SKM-1 (cell line): ENCODE results near the gene MACROD1.

Source experiments
- DNase-seq: peaks from one replicate; lab custom pipeline; 2025; ENCODE audit not compliant: unreplicated experiment; lab: John Stamatoyannopoulos, UW

MACROD1 gene

DNA sequence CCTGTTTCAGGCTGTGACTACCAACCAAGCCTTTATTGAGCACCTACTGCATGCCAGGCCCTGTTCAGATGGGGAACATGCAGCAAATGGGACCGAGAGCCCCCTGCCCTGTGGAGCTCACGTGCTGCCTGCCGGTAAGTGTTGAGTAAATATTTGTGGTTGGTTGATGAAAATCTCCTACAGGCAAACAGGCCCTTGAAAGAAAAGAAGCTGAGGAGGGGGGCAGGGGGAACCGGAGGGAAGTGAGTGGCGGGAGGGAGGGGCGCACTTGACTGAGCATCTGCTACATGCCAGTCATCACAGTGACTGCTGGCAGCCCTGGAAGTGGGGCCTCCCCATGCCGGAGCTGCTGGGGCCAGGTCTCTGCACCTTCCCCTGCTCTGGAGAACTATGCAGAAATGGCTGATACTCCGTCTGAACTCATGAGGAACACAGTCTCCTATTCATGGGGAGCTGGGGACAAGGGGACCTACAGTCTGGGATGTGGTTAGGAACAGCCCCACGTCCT lies 34.2 kb downstream of the MACROD1 start:
- DNase-seq, result no peak

DNA sequence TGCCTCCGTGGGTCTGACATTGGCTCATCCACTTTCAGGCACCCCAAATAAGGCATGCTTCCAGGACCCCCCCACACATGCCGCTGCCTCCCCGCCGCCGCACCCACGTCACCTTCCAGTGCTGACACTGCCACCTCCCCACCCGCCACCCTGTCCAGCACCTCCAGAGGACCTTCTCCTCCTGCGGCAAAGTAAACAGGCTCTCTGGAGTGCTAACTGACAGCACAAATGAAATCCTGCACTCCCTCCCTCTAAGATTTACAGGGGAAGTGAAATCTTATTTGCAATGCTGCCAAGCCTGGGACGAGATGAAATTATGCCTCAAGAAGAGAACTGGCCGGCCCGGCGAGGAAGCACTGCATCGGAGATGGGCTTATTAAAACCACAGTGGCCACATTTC lies 35.3 kb downstream of the MACROD1 start:
- DNase-seq, result no peak

DNA sequence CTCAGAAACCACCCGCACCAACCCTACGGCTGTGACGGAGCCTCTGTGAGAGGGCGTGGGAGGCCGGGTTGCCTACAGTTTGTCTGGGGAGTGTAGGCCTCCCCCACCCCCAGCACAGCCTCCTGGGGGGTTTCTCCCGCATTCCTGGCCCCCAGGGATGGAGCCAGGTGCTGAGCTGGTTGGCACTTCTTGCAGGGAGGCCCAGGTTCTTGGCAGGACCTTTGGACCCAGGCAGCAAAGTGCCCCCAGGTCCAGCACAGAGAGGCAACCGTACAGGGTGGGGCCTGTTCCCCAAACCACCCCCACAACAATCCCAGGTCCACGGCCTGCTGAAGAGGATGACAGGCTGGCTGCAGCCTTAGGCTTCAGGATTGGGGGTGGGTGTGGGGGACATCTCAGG lies 36.5 kb downstream of the MACROD1 start:
- DNase-seq, result no peak

DNA sequence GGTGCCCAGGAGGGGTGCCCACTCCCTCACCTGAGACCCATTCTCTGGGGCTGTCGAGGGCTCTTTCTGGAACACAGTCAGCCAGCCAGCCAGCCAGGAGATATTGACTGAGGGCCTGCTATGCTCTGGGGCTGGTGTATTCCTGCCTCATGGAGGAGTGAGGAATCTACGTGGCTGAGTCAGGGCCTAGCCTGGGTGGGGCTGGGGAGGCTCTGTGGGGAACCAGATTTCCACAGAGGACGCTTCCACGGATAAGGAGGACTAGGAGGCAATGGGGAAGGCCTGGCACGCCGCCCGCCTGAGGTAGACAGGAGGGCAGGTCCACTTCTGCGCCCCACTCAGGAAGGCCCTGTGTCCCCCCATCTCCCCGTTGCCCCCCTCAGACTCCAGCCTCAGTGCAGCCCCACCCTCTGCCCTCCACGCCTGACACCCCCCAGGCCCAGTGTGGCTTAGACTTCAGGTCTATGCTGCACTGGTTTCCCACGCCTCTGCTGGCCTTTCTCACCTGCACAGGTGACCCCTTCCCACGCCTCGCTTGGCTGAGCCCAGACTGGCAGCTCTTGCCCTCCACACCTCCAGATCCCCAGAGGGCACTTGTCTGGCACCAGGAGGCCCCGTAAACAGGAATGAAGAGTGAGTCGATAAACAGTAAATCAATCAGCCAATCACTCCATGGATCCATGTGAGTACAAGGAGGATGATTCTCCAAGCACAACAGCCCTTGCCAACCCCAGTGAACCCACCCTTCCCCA lies 37.5 kb downstream of the MACROD1 start:
- no peak for DNase-seq

DNA sequence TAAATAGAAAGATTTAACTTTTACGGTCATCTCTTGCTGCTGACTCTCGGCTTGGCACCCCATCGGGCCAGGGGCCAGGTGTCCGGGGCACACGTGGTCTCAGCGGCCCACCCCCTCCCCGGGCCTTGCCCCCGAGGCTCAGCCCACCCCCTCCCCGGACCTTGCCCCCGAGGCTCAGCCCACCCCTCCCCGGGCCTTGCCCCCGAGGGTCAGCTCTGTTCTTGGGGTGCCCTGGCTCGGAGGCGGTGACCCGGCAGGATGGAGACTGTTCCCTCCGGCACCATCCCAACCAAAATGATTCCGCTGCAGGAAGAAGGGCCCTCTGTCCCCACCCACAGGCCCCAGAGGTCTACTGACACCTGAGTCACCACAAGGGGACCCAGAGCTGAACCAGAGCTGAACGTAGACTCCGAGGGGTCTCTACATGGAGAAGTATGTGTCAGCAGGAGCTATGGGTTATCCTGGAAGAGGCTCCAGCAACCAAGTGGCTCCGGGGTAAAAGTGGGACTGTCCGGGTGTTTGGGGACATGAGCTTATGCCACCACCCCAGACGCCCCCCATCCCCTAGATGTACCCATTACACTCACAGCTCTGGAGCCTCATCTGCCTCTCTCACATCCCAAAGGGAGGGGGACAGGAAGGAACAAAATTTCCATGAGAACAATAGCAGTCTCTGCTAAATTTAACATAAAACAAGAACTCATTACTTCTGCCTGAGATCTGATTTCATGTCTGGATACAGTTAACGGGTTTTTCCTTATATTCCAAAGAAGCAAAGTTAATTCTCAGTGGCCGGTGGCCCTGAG lies 38.4 kb downstream of the MACROD1 start:
- DNase-seq, result no peak

DNA sequence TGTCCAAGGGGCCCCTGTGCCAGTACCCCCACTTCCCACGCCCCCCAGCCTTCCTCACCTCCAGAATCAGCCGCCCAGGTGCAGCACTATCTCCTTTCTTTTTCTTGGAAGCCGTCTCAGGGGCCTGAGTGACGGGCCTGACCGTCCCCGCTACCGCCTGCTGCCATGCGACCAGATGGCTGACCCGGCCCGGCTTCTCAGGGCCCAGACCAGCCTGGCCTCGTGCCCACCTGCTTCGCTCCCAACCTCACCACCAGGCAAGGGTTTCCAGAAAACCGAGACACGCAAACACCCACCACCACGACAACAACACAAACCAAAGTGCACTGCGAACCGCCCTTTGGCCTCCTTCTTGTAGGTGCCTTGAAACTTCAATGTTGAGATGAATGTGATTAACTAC lies 39.1 kb downstream of the MACROD1 start:
- DNase-seq, result no peak

DNA sequence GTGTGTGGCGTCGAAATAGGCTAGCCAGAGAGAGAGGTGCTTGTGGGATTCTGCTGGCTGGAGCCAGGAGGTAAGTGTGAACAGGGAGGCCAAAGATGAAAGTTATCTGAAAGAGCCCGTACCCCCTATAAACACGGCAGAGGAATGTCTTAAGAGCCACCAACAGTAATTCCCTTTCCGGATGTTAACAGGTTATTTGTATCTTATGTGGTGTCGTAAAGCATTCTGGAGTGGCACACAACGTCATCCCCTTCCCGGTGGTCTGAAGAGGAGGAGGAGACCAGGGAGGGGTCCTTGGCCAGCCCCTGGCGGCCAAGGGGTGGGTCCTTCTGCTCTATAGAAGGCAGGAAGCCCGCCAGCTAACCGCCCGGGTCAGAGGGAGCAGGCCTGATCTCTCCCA lies 39.5 kb downstream of the MACROD1 start:
- no peak for DNase-seq

DNA sequence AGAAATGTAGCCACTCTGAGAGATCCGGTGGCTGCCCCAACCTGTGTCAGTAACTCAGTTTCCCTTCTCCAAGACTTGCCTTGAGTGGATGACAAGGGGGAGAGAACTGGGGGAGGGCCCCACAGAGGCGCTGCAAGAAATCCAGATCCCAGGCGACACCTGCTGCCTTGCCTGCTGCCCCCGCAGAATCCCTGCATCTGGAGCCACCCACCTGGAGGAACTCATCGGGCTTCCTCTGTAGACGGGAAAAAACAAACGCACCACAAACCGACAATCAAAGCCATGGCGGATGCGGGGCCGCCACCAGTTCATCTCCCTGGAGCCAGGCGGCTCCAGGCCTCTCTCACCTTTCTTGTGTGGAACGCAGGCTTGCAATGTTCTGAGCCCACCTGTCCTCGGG lies 40.2 kb downstream of the MACROD1 start:
- no peak for DNase-seq

DNA sequence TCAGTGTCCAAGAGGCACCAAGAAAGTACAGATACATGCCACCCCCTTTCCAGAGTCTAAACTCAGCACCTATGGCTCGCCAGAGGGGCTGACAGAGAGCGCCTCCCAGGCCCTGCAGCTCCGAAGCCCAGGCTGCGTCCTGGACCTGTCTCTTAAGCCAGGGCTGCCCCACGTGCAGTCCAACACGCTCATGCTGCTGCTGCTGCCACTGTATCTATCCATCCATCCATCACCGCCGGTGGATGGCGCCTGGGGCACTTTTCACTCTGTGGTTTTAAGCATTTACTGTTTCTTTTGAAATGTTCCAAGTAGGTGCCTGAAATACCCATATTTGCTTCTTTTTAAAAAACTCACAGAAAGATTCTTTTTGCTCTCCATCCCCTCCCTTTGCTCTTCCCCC lies 41.8 kb downstream of the MACROD1 start:
- no peak for DNase-seq

DNA sequence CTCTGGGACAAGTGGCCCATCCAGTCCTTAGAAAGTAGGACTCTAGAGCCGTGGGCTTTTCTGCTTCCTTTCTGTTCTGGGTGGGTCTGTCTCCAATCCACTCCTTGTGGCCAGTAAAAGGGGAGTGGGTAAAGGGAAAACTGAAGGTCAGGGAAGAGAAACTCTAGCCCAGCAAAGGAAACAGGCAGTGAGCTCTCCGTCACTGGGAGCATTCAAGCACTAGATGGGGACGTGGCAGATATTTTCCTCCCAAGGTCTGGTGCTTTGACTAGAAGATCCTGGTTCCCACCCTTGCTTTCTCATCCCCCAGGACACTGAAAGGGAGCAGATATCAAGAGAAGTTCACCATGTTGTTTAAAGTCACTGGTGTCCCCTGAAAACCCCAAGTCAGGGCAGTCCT lies 42.2 kb downstream of the MACROD1 start:
- no peak for DNase-seq

DNA sequence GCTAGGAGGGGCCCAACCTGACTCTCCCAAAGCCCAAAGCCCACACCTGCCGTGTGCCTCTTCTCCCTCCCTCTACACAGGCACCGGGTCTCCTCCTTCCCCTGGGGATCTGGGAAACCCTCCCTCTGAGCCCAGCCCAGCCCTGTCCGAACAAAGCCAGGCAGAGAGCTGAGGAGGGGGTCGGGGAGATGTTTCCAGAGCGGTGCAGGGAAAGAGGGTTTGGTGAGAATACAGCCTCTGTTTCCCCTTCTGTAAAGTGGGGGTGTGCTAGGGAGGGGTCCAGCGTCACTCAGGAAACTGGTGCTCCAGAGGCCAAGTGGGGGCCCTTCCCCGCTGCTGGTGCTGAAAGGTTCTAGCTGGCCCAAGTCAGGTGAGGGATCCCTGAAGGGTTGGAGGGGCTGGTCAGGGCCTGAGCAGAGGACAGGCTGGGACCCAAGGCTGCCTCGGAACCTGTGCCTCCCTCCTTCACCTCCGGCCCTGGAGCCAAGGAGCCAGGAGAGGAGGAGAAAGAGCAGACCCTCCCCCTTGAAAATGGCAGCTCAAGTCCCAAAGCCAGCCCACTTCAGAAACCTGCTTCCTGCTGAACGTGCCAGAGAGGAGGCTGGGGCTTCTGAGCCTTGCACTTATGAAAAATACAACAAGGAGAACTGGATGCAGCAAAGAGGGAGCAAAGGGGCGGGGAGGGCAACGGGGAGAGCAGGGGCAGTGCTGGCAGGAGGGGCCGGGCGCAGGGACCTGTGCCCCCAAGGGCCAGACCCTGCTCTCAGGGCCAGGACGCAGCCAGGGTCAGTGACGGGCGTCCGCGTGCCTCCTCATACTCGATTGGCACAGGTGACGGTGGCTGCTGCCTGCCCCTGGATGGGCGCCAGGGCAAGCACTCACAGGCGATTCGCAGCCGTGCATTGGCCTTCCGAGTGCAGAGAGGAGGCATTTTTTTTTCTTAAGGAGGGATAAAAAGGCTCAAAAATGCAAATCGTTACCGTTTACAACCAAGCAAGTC lies 43.2 kb downstream of the MACROD1 start:
- DNase-seq, result no peak

DNA sequence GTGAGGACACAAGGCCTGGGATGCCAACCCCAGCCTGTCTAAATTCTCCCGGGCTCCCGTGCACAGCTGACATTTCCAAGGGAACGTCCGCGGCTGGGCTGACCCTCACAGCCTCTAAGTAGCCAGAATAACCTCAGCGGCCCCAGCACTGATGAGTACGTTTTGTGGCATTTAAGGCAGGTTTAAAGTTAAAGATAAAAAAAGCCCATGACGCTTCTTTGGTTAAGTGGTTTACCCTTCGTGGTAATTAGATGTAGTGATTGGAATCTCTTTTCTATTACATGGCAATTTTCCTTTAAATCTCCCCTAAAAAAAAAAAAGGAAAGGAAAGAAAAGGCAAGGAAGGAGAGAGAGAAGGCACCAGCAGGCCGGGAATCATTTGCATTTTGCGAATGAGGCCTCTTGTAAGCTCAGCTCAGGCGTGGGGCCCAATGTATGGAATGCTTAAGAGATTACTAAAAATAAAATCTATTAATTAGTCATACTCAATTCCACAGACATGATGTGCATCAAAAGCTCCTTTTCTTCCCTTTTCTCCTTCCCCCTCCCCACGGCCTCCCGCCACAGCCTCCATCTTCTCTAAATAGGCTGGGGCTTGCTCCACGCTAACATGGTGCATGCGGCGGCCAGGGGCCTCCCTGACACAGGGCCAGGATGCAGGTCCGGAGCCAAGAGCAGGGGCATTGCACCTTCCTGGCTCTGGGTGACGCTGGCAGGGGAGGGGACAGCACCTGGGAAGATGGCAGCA lies 44.1 kb downstream of the MACROD1 start:
- DNase-seq, result no peak

DNA sequence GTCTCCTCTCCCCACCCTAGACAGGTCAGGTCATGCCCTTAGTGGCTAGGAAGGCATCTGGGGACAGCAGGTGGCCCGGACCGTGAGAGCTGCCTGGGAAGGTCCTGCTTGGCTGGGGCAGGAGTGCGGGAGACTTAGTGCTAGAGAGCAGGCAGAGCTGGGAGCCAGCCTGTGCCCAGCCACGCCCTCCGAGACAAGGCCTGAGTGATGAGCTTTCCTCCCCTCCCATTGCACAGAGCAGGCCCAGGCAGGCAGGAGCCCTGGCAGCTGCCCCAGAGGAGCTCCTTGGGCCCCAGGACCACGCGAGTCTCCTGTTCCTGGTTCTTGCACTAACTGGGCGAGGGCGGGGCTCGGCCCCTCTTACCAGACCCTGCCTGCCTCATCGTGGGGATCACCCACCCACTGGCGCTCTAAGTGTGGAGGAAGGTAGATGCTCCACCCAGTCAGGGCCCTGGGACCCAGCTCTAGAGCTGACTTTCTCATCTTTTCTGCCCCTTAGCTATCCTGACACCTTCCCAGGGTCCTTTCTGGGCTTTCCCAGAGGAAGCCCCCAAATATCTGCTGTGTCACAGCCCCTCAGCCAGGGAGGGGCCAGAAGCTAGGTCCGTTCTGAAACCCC lies 44.9 kb downstream of the MACROD1 start:
- DNase-seq, result no peak

DNA sequence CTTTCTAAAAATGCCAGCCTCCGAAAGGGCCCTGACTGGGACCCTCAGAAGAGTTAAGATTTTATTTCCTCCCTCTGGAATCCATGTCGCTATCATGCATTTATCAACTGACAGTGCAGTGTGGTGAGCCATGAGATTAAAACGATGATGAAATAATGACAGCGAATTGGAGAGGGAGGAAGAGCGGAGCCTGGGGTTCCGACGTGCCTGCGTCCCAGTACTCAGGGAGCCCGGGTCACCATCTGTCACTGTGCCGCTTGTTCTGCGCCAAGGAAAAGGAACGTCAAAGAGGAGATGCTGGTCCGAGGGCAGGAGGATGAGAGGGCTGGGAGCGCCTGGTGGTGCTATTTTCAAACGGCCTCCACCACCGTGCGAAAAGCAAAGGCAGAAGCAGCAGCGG lies 46.2 kb downstream of the MACROD1 start:
- no peak for DNase-seq

DNA sequence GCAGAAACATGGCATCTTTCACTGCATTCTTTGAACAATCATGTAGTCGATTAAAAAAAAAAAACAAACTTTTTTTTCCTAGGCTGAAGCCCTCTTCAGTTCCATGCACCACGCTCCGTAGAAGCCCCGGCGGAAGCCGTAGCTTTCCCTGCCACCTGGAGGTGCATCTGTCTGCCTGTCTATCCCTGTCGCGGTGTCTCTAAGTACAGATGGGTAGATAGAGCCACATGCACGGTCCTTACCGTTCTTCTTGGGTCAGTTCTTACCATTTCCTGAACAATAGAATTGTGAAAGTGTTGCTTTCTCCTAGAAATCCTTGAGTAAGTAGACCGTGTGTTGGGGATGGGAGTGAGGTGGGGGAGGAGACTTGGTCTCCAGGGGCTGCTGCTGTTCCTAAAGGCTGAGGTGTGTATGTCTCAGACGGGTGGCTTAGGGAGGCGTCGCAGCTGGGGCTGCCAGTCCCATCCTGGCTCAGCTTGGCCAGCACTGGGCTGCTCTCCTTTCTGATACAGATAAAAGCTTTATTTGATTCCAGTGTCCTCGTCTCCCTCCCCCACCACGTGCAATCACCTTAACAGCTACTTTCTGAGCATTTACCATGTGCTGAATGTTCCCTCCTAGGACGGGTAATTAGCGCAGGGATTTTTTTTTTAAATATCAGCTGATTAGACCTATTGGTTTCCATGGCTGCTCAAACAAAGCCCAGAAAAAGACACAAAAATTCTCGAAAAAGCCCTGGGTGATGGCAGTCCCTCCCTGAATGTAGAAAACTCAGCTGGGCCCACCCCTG lies 46.8 kb downstream of the MACROD1 start:
- DNase-seq, result no peak

DNA sequence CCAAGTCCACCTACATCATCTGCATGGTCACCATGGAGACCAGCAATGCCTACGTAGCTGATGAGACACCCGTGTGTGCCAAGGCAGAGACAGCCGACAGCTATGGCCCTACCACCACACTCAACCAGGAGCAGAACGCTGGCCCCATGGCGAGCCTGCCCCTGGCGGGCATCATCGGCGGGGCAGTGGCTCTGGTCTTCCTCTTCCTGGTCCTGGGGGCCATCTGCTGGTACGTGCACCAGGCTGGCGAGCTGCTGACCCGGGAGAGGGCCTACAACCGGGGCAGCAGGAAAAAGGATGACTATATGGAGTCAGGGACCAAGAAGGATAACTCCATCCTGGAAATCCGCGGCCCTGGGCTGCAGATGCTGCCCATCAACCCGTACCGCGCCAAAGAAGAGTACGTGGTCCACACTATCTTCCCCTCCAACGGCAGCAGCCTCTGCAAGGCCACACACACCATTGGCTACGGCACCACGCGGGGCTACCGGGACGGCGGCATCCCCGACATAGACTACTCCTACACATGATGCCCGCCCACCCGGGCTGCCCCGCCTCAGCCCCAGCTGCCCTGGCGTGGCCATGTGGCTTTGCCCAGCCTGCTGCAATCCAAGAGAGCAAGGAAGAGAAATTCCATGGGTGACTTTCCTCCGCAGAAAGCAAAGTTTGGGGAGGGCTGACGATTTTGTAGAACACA lies 48.0 kb downstream of the MACROD1 start:
- DNase-seq, result no peak

DNA sequence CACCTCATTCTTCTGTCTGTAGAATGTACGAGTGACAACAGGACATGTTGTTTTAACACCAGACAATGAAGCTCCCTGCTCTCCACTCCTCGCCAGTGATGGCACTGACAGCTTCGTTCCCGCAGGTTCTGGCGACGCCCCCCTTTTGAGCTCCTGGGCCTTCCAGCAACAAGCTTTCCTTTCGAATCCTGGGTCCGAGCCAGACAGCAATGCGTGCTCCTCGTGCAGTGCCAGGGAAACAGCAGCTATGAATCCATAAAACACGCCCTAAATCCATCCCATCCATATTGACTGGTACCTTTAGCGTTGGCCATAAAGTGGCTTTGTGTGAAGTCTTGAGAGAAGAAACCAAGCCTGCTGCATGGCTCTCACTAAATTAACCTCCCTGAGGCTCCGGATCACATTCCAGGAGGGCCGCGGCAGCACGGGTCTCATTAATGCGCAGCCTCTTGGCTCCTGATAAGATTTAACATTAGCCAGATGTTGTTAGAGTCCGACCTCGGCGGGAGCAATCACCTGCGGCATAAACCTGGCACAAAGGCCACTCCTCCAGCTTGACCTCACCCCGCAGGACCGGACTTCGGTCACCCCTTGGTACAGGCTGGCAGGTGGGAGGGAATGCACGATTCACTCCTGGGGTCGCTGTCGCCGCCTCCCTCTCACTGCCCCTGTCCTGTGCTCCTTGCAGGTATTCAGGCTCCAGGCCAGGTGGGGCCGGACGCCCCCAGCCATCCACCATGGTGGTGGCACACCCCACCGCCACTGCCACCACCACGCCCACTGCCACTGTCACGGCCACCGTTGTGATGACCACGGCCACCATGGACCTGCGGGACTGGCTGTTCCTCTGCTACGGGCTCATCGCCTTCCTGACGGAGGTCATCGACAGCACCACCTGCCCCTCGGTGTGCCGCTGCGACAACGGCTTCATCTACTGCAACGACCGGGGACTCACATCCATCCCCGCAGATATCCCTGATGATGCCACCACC lies 50.1 kb downstream of the MACROD1 start:
- no peak for DNase-seq
